ENCODE measurements around the gene IPO13.

IPO13 gene

GRCh38 chr1:43991476-43992231, 44.9 kb downstream of the IPO13 start, which contains the start of gene CCDC24:
TSS of gene CCDC24 (plus strand) at chr1:43991599. CDS start at chr1:43991879, 280 bp downstream.
- DNase-seq, result peak; percentile 89

- no peak for DNase-seq
Measured at GRCh38 chr1:43992232-43992995, 45.7 kb downstream of the IPO13 start.

GRCh38 chr1:43993206-43993914, 46.6 kb downstream of the IPO13 start:
- no peak for DNase-seq

GRCh38 chr1:43994071-43994470, 47.3 kb downstream of the IPO13 start:
- DNase-seq, result no peak

- DNase-seq, result no peak
Measured at GRCh38 chr1:43994794-43995790, 48.3 kb downstream of the IPO13 start.

GRCh38 chr1:43995984-43996732, 49.4 kb downstream of the IPO13 start:
- DNase-seq, result no peak

- DNase-seq, result no peak
Measured at GRCh38 chr1:43996733-43997115, 50.0 kb downstream of the IPO13 start.

- no peak for DNase-seq
Measured at GRCh38 chr1:43997295-43997999, 50.7 kb downstream of the IPO13 start.

- no peak for DNase-seq
Measured at GRCh38 chr1:43998000-43998378, 51.2 kb downstream of the IPO13 start.

- no peak for DNase-seq
Measured at GRCh38 chr1:43999455-43999854, 52.7 kb downstream of the IPO13 start.

- DNase-seq, result no peak
Measured at GRCh38 chr1:44000122-44000665, 53.4 kb downstream of the IPO13 start.

- DNase-seq, result no peak
Measured at GRCh38 chr1:44002165-44002564, 55.4 kb downstream of the IPO13 start.

- DNase-seq, result no peak
Measured at GRCh38 chr1:44002606-44003157, 55.9 kb downstream of the IPO13 start.

- DNase-seq, result no peak
Measured at GRCh38 chr1:44008259-44008658, 61.5 kb downstream of the IPO13 start.

GRCh38 chr1:44010935-44011471, 64.3 kb downstream of the IPO13 start:
- DNase-seq, result no peak

GRCh38 chr1:44012404-44012803, 65.7 kb downstream of the IPO13 start:
- no peak for DNase-seq

GRCh38 chr1:44012941-44013609, 66.3 kb downstream of the IPO13 start:
- no peak for DNase-seq

GRCh38 chr1:44013949-44014348, 67.2 kb downstream of the IPO13 start:
- DNase-seq, result no peak

GRCh38 chr1:44014365-44015104, 67.8 kb downstream of the IPO13 start:
- DNase-seq, result no peak

Measured in activated CD8-positive, alpha-beta memory T cell treated with anti-CD3 and anti-CD28 coated beads, Interleukin-2, amount 50 U/mL, for 48 hours (primary cell).